Skin epidermis (tissue), 12 donors: ENCODE measurements around the gene FGF4.
"Not testable (repeated sequence)": the region's sequence is repeated elsewhere in the genome, so short reads cannot be mapped to it uniquely, and the experiment has no call there.

Experiments
- H3K27ac ChIP-seq, 21 experiments: fragments of 200-600 bp; sonication (generic) in 11 of 21; one replicate each; pipeline ENCODE4 v1.5.0; 2020; ENCODE audit warnings: mild to moderate bottlenecking in 3 of 21, inconsistent platforms in 2 of 21, moderate library complexity in 2 of 21
- H3K4me3 ChIP-seq, 7 experiments: fragments of 200-600 bp; sonication (generic) in 2 of 7; one replicate each; pipeline ENCODE4 v1.5.0; 2020; ENCODE audit warnings: inconsistent platforms in 2 of 7, mild to moderate bottlenecking in 2 of 7, moderate library complexity in 1 of 7

FGF4 gene

DNA sequence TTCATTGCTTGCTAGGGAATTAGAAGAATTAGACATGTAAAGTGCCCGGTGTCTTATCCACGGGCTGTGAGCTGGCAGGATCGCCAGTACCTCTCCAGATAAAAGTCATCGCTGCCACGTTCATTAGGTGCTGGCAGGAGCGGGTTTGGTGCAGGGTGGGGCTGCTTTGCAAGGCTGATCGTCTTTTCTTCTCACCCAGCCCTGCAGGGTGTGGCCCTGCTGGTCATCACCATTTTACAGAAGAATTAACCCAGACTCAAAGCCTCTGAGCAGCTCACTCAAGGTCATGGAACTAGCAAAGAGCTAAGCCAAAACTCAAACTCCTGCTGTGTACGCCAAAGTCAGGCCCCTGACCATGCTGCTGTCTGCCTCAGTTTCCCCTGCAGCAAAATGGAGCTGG lies 6.1 kb upstream of the FGF4 start:
- no peak overlapping the region for H3K27ac ChIP-seq

DNA sequence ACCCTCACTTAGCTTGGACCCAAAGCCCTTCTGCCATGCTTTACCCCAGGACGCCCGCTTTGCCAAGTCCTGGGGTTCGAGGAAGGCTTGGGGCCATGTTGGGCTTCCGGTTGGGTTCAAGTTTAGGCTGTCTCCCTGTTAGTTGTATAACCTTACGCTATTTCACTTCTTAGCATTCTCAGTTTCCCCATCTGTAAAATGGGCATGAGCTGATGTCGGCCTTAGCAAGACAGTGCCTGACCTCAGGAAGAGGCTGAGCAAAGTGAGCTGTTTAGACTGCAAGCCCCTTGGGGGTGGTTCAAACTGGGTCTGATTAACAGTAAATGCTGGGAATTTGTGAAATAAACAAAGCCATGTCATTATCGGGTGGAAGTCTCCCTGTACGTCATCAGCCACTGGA lies 3.2 kb upstream of the FGF4 start:
- no peak overlapping the region for H3K27ac ChIP-seq
- no peak overlapping the region for H3K4me3 ChIP-seq

More for the DNA sequence above, 6.1 kb upstream of the FGF4 start:
- no peak overlapping the region for H3K4me3 ChIP-seq

DNA sequence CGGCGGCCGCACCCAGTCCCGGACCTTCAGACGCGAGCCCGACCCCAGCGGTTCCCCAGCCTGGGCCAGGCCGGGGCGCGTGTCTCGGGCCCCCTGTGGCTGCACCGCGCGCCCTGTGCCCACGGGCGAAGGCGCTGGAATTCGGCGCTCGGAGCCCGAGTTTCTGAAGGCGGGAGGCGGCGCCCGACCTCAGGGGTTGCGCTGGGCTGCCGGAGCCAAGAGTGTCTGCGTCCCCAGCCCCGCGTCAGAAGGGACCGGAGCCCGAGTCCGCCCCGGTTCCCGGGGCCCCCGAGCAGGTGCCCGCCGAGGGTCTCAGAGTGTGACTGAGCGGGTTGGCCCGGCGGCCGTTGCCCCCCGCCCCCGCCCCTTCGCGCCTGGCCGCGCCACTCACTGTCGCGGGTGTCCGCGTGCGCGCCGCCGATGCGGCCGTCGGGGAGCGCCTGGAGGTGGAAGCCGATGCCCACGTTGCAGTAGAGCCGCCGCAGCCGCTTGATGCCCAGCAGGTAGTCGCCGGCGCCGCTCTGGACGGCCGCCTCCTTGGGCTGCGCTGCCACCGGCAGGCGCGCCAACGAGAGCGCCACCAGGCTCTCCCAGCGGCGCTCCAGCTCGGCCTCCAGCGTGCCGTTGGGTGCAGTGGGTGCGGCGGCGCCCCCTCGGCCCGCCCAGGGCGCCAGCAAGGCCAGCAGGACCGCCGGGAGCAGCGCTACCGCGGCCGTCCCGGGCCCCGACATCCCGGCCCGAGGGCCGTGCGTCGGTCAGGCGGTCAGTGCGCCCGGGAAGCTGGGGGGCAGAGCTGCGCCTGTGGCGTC lies 583 bp downstream of the FGF4 start:
- Histone ChIP-seq H3K27ac (no peak overlapping the region), H3K4me3 (no peak overlapping the region)

DNA sequence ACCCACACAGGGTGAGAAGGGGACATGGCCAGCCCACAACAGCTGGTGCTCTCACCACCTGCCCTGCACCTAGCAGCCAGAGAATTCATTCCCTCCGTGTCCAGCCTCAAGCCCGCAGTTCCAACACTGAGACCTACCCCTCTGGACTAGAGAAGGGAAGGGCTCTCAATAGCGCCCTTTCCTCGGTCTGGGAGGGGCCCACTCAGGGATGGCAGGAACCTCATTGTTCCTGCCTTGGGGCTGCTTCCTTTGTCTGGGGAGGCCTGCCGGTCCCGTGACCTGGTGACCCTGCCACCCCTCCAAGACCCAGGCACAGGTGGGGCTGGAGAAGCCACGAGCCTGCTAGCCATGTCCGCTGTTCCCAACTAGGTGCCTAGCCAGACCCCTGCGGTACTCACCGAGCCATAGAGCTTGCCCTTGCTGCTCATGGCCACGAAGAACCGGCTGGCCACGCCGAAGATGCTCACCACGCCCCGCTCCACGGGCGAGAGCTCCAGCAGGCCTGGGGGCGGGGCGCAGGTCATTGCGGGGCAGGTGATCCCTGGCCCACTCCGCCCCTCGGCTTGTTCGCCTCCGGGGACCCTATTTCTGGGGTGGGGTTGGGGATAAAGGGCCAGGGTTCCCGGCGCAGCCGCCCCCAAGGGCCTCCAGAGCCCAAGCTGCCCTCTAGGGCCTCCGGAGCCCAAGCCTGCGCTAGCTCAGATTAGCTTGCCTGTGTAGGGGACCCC lies 1.4 kb downstream of the FGF4 start:
- Histone ChIP-seq H3K27ac (no peak overlapping the region), H3K4me3 (no peak overlapping the region)

DNA sequence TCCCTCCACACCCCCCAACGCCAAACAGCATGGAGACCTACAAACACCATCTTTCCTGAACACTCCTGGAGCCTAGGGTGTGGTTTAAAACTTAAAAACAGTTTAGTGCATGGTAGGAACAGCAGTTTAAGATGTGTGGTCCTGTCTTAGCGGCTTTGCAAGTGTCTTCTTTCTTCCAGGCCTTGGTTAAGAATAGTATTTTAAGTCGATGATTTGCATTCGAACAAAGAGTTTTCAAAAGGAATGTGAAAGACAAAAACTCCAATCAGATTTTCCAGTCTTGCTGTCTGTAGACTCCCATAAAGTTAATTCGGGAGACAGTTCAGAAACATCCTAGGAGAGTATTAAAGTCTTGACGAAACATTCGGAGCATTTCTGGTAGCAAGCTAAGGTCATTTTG lies 3.7 kb downstream of the FGF4 start:
- Histone ChIP-seq H3K27ac (no peak overlapping the region), H3K4me3 (no peak overlapping the region)

DNA sequence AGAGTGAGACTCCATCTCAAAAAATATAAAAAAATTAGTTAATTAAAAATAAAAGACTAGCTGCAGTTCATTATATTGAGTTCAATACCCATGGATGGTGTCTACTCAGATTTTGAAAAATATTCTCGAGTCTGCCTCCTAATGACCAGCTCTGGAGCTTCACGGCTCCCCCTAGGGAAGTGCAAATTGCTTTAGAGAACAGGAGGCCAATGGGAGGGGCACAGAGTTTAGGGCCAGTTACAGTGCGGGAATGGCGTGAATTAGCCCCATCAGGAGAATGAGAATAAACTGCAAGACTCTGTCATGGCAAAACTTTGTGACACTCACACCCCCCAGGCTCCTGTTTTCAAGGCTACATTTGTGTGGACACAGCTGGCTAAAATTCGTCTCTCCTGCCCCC lies 4.6 kb downstream of the FGF4 start:
- Histone ChIP-seq H3K4me3 (no peak overlapping the region), H3K27ac (no peak overlapping the region)

DNA sequence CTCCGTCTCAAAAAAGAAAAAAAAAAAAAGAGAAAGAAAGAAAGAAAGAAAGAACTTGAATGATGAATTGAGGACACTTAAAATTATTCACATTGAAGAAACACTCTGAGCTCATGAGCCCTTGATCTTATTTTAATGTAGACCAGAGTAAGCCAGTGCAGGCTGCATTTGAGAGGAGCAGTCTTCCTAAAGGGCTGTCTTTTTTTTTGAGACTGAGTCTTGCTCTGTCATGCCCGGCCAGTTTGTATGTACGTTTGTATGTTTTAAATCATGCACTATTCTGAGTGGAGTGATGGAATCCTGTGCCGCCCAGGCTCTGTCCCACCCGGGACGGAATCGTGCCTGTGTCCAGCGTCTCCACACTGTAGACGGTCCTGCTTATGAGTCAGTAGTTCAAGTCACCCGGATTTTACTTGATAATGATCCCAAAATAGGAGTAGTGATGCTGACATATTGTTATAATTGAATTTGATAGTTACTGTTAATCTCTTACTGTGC lies 9.6 kb downstream of the FGF4 start:
- Histone ChIP-seq H3K27ac (no peak overlapping the region), H3K4me3 (no peak overlapping the region)

DNA sequence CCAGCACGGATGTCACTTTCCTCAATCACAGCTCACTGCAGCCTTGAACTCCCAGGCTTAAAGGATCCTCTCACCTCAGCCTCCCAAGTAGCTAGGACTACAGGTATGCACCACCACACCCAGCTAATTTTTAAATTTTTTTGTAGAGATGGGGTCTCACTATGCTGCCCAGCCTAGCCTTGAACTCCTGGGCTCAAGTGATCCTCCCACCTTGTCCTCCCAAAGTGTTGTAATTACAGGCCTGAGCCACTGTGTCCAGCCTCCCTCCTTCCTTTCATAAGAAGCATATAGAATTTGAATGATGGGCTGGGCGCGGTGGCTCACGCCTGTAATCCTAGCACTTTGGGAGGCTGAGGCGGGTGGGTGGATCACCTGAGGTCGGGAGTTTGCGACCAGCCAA lies 10.2 kb downstream of the FGF4 start:
- H3K4me3 ChIP-seq = not testable (repeated sequence)

DNA sequence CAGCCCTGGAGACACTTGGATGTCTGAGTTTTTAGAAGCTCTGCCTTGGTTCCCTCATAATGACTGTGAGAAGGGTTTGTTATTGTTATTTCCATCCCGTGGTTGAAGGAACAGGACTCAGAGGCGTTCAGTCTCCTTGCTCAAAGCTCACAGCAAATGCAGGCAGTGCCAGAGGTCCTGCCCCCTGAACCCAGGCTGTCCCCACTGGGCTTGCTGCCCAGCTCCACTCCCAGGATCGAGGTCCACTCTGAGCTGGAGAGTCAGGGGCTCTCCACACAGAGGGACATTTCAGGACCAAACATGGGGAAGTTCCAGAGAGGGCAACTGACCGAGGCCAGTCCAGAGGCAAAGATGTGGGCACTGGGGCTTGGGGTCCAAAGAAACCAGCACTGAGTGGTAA lies 14.8 kb downstream of the FGF4 start:
- Histone ChIP-seq H3K4me3 (no peak overlapping the region), H3K27ac (no peak overlapping the region)

More for the DNA sequence above, 10.2 kb downstream of the FGF4 start:
- not testable (repeated sequence) for H3K27ac ChIP-seq

DNA sequence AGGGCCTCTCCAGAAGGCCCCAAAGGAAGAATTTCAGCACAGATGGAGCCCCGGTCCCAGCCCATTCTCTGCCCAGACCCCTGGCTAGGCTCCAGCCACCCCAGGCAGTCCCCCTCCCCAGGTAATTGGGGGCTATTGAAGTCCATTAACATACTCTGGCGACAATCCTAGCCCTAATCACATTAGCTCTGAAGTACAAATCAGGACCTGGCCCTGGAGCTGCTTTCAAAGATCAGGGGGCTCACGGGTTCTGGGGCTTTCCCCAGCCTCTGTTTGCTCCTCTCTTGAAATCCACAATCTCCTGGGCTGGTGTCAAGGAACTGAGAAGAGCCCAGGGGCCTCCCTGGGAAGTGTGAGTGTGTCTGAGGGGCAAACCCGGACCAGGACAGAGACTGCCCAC lies 22.3 kb downstream of the FGF4 start:
- Histone ChIP-seq H3K27ac (no peak overlapping the region), H3K4me3 (no peak overlapping the region)

DNA sequence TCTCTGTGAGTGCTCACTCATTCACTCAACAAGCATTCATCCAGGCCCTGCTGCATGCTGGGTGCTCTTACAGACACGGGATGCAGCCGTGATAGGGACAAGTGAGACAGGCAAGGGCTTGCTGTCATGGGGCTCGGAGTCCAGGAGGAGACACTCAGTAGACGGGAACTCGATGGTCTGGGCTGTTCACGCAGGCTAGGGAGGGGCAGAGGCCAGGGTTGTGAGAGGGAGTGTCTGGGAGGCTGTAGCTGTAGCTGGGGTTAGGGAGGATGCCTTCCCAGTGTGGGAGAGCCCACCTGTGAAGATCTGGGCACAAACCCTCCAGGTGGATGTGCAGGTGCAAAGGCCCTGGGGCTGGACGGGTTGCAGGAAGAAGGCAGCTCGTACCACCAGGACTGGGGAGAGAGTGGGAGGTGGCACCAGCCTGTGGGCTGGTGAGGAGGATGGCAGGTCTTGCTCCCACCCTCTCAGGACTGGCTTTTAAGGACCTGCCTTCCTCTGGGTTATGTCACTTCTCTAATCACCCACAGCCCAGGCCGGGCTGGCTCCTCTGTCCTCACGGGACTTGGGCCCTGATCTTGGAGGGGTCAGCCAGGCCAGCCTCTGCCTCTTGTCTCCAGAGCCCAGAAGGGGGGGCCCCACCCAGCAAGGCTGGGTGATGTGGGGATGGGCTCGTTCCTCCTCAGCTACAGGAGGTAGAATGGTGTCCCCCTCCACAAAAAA lies 24.1 kb downstream of the FGF4 start:
- H3K27ac ChIP-seq = no peak overlapping the region
- no peak overlapping the region for H3K4me3 ChIP-seq

DNA sequence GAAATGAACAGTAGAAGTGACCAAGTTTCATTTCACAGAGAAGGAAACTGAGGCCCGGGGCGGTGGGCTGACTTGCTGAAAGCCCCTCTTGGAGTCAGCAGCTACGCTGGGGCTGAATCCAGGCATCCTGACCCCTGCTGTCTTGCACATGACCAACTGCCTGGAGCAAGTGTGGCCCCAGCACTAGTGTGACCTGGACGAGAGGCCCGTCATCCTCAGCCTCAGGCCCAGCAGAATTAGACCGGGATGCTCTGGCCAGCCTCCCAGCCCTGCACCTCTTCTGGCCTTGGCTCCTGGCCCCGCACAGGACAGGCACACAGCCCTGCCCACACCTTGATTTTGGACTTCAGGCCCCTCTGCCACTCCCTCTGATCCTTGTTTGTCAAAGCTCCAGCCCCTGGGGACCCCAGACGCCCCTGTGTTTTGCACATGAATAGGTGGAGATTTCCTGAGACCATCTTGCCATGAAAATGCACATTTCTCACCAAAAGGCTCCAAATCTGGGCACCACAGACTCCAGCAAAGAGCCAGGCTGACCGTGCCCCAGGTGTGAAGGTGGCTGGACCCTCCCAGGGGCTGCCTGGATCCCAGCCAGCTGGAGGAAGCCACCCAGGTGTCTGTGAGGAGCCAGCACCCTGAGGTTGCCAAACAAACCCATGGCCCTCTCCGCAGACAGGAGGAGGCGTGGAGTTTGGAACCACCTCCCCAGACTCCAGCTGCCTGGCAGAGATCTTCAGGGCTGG lies 24.9 kb downstream of the FGF4 start:
- no peak overlapping the region for H3K27ac ChIP-seq
- no peak overlapping the region for H3K4me3 ChIP-seq

DNA sequence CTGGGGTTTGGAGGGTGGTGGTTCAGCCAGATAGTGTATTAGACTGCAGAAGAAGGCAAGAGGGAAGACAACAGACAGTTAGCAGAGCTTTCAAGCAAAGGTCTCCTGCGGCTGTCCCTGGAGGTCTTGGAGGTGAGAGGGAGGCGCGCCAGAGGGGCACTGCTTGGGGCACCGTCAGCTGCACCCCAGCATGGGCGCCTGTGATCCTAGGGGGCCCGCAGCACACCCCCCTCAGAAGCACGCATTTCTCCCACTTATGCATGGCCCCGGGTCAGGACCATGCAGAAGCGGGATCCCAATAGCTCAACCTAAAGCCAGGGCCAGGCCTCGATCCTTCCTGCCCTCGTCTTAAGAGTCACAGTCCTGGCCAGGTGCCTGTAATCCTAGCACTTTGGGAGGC lies 26.5 kb downstream of the FGF4 start:
- no peak overlapping the region for H3K27ac ChIP-seq
- no peak overlapping the region for H3K4me3 ChIP-seq

DNA sequence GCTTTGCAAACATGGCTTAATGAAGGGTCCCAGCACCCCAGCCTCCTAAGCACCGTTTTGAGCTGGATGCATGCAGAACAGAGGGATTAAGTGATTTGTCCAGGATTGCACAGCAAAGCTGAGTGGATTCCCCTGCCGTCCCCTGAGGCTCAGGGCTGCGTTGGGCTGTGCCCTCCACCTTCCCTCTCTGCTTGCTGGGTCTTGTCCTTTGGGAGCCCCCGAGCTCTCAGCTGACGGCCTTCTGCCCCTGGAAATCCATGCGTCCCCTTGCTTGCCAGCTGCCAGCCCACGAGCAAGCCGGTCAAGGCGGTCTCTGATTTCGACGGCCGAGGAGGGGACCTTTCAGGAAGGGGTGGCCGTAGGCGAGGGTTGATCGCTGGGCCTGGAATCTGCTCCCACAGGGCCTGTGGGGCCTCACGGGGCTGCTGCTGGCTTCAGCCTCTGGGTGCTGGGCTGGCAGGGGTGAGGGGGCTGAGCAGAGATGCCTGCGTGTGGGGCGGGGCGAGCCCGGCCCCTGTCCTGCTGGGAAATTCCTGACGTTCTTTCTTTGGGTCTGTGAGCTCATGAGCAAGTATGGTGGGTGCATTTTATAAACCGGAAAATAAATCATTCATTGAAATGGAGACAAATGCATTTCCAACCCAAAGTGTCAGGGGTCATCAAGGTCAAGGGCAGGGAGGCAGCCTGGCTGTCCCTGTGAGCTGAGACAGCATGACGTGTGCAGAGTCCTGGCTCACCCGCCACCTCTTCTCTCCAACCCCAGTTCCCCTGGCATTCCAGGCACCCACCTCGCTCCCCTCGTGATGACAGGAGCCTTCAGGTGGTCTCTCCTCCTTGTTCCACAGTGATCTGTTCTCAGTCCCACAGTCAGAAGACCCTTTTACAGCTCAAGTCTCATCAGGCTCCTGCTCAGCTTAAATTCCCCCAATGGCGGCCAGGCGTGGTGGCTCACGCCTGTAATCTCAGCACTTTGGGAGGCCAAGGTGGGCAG lies 28.1 kb downstream of the FGF4 start:
- Histone ChIP-seq H3K27ac (no peak overlapping the region), H3K4me3 (no peak overlapping the region)

DNA sequence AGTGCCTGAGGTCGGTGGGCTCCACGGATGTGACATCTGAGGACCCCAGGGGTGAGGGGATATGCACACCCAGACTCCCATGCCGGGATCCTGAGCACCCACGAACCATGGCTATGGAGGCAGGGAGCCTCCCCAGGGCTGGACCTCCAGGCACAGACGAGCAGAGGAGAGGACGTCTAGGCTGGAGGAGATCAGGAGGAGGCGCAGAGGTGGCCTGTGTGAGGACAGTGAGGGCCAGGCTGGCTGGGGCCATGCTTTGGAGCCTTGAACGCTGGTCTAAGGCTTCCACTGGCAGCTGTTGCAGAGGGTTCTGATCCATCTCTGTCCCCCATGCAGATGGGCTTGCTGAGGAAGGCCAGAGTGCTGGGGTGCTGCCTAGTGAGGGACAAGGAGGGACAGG lies 29.0 kb downstream of the FGF4 start:
- Histone ChIP-seq H3K27ac (no peak overlapping the region), H3K4me3 (no peak overlapping the region)

DNA sequence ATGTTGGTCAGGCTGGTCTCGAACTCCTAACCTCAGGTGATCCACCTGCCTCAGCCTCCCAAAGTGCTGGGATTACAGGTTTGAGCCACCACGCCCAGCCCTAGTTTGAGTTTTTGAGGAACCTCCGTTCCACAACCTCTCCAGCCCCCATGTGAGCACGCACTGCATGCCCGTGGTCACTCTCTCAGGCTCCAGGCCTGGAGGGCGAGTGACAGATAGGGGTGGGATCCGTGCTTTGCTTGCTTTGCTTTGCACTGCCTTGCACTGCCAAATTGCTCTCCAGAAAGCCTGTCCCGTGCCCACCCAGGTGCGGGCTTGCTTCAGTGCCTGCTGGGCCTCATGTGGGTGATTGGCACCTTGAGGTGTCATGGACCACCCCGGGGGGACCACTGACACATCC lies 29.9 kb downstream of the FGF4 start:
- Histone ChIP-seq H3K27ac (no peak overlapping the region), H3K4me3 (no peak overlapping the region)

DNA sequence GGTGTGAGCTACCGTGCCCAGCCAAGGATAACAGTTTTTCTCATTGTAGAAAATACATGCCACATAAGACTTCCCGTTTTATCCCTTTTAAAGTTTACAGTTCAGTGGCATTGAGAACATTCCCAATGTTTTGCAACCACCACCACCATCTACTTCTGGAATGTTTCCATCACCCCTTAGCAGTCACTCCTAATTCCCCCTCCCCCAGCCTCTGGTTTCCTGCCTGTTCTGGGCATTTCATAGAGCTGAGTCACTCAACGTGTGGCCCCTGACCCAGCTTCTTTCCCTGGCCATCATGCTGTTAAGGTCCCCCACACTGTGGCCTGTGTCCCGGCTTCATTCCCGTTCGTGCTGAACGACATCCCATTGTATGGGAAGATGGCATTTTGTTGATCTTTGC lies 30.7 kb downstream of the FGF4 start:
- H3K4me3 ChIP-seq = no peak overlapping the region
- no peak overlapping the region for H3K27ac ChIP-seq

DNA sequence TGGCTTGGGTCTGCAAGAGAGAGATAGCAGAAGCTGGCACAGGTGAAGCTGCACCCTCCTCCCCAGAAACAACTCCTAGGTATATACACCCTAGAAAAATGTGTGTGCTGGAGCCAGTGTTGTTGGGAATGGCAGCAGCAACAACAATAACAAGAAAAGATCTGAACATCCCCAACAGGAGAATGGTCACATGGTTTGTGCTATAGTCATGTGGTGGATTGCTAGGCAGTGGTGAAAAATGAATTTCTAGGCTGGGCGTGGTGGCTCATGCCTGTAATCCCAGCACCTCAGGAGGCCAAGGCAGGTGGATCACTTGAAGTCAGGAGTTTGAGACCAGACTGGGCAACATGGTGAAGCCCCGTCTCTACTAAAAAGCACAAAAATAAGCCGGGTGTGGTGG lies 40.3 kb downstream of the FGF4 start:
- Histone ChIP-seq H3K27ac (no peak overlapping the region), H3K4me3 (no peak overlapping the region)

DNA sequence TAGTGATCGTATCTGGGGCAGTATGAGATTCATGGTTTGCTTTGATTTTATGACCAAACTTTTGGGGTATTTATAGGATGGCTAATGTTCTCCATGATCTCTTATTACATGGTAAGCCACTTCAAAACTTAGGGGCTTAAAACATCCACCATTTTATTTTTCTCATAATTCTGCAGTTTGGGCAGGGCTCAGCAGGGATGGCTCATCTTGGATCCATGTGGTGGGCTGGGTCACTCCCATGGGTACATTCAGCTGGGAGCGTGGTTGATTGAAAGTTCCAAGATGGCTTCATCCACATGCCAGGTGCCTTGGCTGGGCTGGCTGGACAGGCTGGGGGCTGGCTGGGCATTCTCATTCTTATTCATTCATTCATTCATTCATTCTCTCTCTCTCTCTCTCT lies 40.8 kb downstream of the FGF4 start:
- H3K27ac ChIP-seq = no peak overlapping the region
- H3K4me3 ChIP-seq = no peak overlapping the region
